Dedifferentiated amniotic fluid mesenchymal stem cell (primary cell): ENCODE results near the gene FBXO31.
A peak's percentile ranks its signal among the peaks of the same experiment; 100 is the strongest.

Source experiments
- DNase-seq: peaks from one replicate; pipeline ENCODE4 v3.0.0-alpha.2; 2016; ENCODE audit errors: extremely low spot score

FBXO31 gene

GRCh38 chr16:87310610-87311009 lies 73.0 kb downstream of the FBXO31 start:
- no peak for DNase-seq

- no peak for DNase-seq
Observed at GRCh38 chr16:87309620-87310525, 73.7 kb downstream of the FBXO31 start.

- DNase-seq = no peak
Observed at GRCh38 chr16:87308826-87309225, 74.8 kb downstream of the FBXO31 start.

GRCh38 chr16:87306516-87306915 lies 77.1 kb downstream of the FBXO31 start:
- no peak for DNase-seq

GRCh38 chr16:87305505-87306391 lies 77.8 kb downstream of the FBXO31 start:
- DNase-seq = peak; percentile 38

GRCh38 chr16:87304951-87305350 lies 78.6 kb downstream of the FBXO31 start:
- DNase-seq = no peak

- DNase-seq = no peak
Observed at GRCh38 chr16:87303962-87304521, 79.5 kb downstream of the FBXO31 start.

- DNase-seq = no peak
Observed at GRCh38 chr16:87303431-87303930, 80.1 kb downstream of the FBXO31 start.

GRCh38 chr16:87298857-87299465 lies 84.6 kb downstream of the FBXO31 start:
- DNase-seq = no peak

- DNase-seq = no peak
Observed at GRCh38 chr16:87297918-87298631, 85.5 kb downstream of the FBXO31 start.

- DNase-seq = no peak
Observed at GRCh38 chr16:87297407-87297806, 86.2 kb downstream of the FBXO31 start.

GRCh38 chr16:87295661-87296531 lies 87.7 kb downstream of the FBXO31 start:
- no peak for DNase-seq

GRCh38 chr16:87295259-87295658 lies 88.3 kb downstream of the FBXO31 start:
- DNase-seq = no peak

- no peak for DNase-seq
Observed at GRCh38 chr16:87293990-87294389, 89.6 kb downstream of the FBXO31 start.

- no peak for DNase-seq
Observed at GRCh38 chr16:87291944-87292343, 91.6 kb downstream of the FBXO31 start.

GRCh38 chr16:87288753-87289362 lies 94.7 kb downstream of the FBXO31 start:
- no peak for DNase-seq

- DNase-seq = no peak
Observed at GRCh38 chr16:87286839-87287626, 96.5 kb downstream of the FBXO31 start.

GRCh38 chr16:87284183-87284582 lies 99.4 kb downstream of the FBXO31 start:
- no peak for DNase-seq
